ENCODE results near the gene ITGA11.

Gene ITGA11

DNA sequence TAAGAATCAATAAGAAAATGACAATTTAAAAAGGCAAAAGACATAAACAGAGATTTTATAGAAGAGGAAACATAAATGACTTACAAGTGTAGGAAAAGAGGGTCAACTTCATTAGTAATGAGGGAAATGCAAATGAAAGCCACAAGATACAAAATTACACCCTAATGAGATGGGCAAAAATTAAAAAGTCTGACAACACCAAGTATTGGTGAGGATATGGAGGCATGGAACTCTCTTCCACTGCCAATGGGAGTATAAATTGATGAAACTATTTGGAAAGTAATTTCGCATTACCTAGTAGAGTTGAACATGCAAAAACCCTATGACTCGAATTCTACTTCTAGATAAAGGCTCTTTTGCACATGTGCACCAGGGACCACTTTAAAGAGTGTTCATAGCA lies 28.2 kb upstream of the ITGA11 start:
- no peak for DNase-seq
- in situ Hi-C loops (cut with HindIII; ENCODE audit: low pct_ligation_motif_present, low pct_unique_long_range_greater_than_20kb, low sequenced_read_pairs) = no loop called here

DNA sequence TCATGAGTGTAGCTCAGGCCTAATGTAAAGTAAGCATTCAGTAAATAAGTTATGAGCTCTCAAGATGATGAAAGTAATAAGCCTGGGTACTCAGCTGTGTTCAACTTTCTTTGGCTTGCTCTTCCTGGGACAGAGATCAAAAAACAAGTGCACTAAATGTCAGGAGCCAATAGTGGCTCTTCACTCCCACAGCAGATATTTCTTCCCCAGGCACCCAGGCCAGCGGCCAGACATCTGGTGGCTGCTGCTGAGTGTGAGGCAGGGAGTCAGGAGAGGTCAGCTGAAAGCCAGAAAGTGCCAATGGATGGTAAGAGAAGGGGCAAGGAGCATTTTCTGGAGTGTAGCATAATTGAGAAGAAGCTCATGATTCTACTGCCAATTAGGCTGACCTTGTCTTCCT lies 18.2 kb upstream of the ITGA11 start:
- DNase-seq = no peak
- in situ Hi-C loops (cut with HindIII; ENCODE audit: low pct_ligation_motif_present, low pct_unique_long_range_greater_than_20kb, low sequenced_read_pairs) = no loop called here

DNA sequence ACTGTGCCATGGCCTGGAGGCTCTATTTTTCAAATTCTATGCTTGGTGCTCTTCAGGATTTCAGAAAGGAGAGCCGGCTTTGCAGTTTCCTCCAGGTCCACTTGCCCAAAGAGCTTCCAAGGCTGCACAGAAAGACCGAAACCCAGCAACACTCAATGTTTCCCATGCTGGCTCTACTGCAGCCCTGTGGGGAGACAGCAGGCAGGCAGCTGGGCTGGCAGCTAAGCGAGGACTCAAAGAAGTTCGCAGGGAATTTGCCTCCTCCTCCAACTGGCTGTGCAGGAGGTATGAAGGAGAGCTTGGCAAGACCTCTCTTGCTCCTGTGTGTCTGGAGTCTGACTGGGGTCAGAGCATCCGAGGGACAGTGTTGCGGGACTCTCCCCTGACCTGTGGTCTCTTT lies 17.4 kb upstream of the ITGA11 start:
- DNase-seq = no peak
- in situ Hi-C loops (cut with HindIII; ENCODE audit: low pct_ligation_motif_present, low pct_unique_long_range_greater_than_20kb, low sequenced_read_pairs) = no loop called here

DNA sequence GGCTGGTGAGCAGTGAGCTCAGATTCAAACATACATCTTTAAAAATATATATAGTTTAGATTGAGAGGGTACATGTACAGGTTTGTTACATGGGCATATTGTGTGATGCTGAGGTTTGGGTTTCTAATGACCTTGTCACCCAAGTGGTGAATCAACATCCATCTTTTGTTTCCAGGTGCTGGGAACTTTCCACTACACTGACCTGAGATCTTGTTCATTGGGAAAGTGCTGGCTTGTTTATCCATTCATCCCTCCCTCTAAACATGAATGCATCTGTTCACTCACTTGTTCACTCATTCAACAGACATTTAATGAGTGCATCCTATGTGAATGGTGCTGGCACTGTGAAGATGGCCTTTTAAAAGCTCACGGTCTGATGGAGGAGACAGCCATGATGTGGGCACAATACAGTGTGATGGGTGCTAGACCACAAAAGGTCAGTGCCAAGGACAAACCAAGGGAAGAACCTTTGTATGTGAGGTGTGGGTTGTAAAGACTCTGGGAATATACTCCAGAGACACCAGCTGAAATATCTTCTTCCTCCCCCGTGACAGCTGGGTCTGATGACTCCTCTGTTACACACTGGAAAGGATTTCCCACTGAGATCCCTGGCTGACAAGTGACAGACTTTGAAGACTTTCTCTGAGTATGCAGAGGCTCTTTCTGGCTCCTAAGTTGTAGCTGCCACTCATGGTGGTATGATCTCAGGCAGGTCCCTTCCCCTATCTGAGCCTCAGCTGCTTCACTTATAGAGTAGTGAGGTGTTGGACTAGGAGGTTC lies 16.2 kb upstream of the ITGA11 start:
- DNase-seq = no peak
- in situ Hi-C loops (cut with HindIII; ENCODE audit: low pct_ligation_motif_present, low pct_unique_long_range_greater_than_20kb, low sequenced_read_pairs) = no loop called here

DNA sequence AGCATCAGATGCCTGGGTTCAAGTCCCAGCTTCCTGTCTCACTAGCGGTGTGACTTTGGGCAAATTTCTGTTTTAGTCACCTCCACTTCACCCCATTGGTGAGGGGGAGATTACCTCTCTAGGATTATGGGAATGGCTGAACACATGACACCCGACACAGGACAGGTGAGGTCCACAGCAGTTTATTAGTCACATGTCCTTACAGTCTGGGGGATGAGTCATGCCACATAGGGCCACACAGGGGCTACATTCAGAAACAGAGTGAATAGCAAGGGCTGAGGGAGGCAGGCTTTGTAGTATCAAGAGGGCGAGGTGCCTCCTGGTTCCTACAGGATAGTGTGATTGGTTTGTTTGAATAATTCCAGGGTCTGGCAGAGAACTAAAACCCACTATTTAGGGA lies 15.2 kb upstream of the ITGA11 start:
- no peak for DNase-seq
- in situ Hi-C loops (cut with HindIII; ENCODE audit: low pct_ligation_motif_present, low pct_unique_long_range_greater_than_20kb, low sequenced_read_pairs) = no loop called here

DNA sequence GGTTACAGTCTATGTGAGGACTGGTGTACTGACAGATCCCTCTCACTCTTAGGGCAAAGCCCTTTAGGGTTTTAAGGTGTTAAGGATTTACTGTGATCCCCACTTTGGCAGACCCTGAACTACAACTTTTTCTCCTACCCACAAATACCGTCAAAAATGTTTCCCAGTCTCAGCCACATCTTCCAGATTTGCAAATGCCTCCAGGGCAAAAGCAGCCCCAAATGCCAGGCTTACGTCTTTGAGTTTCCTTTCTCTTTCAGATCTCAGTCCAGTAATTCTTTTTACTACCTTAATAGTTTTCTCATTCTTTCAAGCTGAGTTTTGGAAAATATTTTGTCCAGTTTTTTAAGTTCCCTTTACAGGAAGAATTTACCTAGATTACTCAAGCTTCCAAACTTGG lies 13.4 kb upstream of the ITGA11 start:
- in situ Hi-C loops (cut with HindIII; ENCODE audit: low pct_ligation_motif_present, low pct_unique_long_range_greater_than_20kb, low sequenced_read_pairs) = no loop called here
- DNase-seq = no peak

DNA sequence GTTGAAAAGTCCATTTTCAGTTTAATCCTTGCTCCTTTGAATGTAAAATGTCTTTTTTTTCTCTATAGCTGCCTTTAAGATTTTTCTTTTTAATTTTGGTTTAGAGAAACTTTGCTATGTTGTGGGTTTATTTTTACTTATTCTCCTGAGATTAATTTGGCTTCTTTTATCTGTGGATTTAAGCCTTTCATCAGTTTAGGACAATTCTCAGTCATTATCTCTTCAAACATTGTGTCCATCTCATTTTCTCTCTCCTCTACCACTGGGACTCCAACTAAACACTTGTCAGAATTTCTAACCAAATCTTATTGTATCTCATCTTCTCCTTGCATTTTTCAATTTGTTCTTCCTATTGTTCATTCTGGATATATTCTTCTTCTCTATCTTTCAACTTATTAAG lies 12.4 kb upstream of the ITGA11 start:
- DNase-seq = no peak
- in situ Hi-C loops (cut with HindIII; ENCODE audit: low pct_ligation_motif_present, low pct_unique_long_range_greater_than_20kb, low sequenced_read_pairs) = no loop called here

DNA sequence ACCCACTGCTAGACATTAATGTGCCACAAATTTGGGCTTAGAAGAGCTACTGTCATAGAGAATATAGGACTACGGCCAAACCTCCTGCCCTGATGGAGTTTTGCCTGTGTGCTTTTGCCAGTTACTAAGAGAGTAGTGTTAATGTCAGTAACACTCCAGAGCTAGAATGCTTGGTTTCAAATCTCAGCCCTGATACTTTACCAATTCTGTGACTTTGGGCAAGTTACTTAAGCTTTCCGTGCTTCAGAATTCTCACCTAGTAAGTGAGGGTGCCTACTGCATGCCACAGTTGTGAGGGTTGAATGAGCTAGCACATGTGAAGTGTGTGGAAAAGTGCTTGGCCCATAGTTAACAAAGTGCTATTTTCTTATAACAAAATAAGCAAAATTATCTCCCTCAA lies 10.9 kb upstream of the ITGA11 start:
- in situ Hi-C loops (cut with HindIII; ENCODE audit: low pct_ligation_motif_present, low pct_unique_long_range_greater_than_20kb, low sequenced_read_pairs) = no loop called here
- DNase-seq = no peak

DNA sequence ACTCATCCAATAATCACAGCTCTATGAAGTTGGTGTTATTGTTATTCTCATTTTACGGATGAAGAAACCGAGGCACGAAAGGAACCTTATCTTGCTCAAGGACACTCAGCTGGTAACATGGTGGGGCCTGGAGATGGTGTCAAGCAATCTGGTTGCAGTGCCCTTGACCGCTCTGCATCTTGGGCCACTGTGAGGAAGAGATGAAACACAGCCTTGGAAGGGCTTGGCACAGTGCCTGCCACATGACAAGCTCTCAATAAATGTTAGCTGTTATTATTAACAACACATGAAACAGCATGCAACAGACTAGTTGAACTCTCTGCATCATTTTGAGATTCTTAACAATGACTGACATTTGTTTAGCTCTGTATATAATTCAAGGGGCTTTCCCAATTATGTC lies 10.1 kb upstream of the ITGA11 start:
- no peak for DNase-seq
- in situ Hi-C loops (cut with HindIII; ENCODE audit: low pct_ligation_motif_present, low pct_unique_long_range_greater_than_20kb, low sequenced_read_pairs) = no loop called here

DNA sequence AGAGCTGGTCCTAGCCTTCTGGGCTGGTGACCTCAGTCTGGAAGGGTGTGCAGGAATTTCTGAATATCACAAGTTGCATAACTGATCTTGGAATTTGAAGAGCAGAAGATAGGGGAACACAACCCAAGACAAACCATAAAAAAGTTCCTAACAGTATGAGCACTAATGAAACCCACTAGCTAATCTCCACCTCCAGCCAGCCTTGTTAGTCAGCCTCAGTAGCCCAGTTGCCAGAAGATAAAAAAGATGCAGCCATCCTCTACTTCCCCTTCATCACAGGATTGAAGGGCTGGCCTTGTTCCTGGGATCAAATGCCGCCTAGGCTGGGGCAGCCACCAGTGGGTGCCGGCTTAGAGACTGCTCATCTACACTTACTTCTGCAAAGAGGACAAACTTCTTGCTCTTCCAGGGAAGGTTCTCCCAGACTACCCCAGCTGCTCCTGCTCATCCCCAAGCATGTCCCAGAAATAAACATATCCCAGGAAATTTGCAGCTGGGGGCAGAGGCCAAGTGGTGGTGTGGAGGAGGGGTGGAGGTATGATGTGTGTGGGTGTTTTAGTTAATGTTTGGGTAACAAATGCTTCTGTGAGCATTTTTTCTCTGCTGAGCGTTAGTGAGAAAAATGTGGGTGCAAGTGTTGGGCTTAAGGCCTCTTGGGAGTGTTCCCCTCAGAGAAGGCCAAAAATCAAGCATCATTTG lies 9.2 kb upstream of the ITGA11 start:
- DNase-seq = no peak
- in situ Hi-C loops (cut with HindIII; ENCODE audit: low pct_ligation_motif_present, low pct_unique_long_range_greater_than_20kb, low sequenced_read_pairs) = no loop called here

DNA sequence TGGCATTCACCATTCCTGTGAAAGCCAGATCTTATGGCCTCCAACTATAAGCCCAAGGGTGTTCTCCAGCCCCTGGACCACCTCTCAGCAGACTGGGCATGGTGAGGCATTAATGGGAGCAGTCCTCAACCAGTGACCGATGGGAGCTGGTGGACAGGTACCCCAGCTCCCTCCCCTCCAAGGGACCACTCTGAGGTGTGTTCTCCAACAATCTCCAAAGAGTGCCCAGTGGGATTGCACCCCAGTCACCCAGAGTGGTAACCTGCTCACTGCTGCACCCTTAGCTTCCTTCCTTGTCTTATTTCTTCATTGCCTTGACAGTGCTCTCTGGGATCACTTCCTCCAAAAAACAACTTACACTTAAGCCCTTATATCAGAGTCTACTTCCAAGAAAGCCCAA lies 8.2 kb upstream of the ITGA11 start:
- in situ Hi-C loops (cut with HindIII; ENCODE audit: low pct_ligation_motif_present, low pct_unique_long_range_greater_than_20kb, low sequenced_read_pairs) = no loop called here
- DNase-seq = no peak

DNA sequence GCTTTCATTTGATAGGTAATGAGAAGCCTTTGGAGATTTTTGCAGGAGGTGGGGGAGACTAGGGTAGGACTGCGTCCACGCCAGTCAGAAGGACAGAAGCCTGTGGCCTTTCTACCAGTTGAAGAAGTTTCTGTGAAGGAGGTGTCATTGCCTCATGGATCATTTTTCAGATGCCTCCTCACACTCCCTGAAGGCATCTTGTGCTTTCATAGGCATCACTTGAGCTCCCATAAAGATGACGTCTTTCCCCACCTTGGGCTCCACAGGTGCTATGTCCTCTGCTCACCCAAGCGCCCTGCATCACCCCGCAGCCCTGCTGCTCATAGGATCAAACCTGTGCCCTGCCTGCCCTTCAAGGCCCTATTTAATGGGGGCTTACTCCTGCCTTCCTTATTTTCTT lies 7.5 kb upstream of the ITGA11 start:
- DNase-seq = no peak
- in situ Hi-C loops (cut with HindIII; ENCODE audit: low pct_ligation_motif_present, low pct_unique_long_range_greater_than_20kb, low sequenced_read_pairs) = no loop called here

DNA sequence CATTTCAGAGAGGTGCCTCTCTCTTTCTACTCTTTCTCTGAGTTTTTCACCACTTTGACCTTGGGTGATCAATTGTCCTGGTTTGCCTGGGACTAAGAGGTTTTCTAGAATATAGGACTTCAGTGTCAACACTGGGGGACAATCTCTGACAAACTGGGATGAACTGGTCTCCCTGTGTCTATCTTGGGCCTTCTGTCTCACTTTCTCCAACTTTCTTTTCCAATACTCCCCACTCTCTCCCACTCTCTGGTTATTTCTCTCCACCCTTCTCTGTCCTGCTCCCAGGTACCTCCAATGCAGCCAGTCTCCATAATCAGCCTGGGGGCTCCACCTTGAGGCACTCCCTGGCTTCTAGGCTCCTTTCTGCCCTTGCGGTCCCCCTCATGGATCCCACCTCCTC lies 4.7 kb upstream of the ITGA11 start:
- no peak for DNase-seq
- in situ Hi-C loops (cut with HindIII; ENCODE audit: low pct_ligation_motif_present, low pct_unique_long_range_greater_than_20kb, low sequenced_read_pairs) = no loop called here

DNA sequence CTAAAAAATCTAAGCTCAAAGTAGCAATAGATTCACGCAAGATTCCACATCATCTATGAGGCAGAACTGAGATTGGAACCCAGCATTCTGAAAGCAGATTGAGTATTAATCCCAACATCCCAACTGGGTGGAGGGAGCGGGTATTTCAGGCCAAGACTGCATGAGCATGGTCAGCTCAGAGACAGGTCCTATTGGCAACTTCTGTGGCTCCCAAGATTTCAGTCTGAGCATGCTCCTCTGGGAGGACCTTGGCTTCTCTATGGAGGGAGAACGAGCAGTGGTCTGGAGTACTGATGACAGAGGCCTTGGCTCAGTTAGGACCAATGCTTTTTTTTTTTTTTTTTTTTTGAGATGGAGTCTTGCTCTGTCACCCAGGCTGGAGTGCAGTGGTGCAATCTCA lies 4.0 kb upstream of the ITGA11 start:
- DNase-seq = no peak
- in situ Hi-C loops (cut with HindIII; ENCODE audit: low pct_ligation_motif_present, low pct_unique_long_range_greater_than_20kb, low sequenced_read_pairs) = no loop called here

DNA sequence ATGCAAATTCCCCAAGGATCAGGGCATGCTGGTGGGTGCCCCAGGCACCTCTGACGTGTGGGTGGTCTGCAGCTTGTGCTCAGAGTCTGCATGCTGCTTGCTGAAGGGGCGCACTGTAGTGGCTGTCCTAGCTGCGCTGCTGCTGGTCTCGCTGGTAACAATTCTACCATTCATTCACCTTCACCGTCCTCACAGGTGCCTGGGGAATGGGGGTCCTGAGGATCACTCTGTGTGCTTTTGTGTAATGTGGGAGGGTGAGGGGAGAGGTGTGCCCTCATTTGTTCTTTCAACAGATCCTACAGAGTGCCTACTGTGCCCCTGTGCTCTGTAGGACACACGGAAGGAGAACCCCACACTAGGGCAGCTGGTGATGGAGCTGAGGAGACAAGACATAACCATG lies 2.1 kb upstream of the ITGA11 start:
- in situ Hi-C loops (cut with HindIII; ENCODE audit: low pct_ligation_motif_present, low pct_unique_long_range_greater_than_20kb, low sequenced_read_pairs) = no loop called here

DNA sequence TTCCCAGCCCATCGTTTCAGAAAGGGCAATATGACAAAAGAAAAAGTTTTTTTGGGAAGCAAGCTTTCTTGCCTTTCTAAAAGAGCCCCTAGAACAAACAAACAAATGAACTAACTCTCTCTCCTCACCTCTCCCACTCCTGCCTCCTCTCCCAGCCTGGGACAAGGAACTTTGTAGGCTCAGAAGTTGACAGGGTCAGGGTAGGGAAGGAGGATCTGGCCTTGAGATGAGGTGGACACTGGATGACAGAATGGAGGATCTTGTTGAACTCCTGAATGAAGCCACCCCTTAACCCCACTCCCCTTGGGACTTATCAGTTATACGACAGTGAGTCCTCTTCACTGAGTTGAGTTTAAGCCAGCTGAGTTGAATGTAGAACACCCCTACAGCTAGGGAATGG lies 1.6 kb upstream of the ITGA11 start:
- no peak for DNase-seq
- in situ Hi-C loops (cut with HindIII; ENCODE audit: low pct_ligation_motif_present, low pct_unique_long_range_greater_than_20kb, low sequenced_read_pairs) = no loop called here

More for the DNA sequence above, 2.1 kb upstream of the ITGA11 start:
- no peak for DNase-seq

DNA sequence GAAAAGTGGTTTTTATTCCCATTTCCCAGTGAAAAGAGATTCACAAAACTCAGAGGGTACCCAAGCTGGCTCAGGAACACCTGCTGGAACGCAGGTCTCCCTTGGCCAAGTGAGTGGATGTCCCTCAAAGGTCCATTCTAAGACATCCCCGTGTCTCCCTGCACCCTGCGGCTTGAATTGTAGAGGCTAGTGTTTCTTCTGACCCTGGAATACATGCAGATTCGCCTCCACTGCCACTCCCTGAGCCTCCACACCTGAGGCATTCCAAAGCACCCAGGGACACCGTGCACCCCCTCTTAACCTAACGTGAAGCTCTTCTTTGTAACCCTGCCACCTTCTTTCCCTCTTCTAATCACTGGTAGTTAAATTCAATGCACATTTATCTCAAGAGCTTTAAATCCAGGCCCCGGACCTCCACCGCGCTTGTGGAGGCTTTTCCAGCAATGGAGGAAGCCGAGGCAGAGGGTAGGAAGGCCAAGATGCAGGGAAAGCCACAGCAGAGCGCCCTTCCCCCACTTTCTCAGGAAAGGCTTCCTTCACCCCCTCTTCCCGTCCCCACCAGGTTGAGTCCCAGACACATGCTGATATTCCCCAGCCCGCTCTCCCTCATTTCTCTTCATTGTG lies 590 bp upstream of the ITGA11 start:
- DNase-seq = no peak
- in situ Hi-C loops (cut with HindIII; ENCODE audit: low pct_ligation_motif_present, low pct_unique_long_range_greater_than_20kb, low sequenced_read_pairs) = no loop called here

DNA sequence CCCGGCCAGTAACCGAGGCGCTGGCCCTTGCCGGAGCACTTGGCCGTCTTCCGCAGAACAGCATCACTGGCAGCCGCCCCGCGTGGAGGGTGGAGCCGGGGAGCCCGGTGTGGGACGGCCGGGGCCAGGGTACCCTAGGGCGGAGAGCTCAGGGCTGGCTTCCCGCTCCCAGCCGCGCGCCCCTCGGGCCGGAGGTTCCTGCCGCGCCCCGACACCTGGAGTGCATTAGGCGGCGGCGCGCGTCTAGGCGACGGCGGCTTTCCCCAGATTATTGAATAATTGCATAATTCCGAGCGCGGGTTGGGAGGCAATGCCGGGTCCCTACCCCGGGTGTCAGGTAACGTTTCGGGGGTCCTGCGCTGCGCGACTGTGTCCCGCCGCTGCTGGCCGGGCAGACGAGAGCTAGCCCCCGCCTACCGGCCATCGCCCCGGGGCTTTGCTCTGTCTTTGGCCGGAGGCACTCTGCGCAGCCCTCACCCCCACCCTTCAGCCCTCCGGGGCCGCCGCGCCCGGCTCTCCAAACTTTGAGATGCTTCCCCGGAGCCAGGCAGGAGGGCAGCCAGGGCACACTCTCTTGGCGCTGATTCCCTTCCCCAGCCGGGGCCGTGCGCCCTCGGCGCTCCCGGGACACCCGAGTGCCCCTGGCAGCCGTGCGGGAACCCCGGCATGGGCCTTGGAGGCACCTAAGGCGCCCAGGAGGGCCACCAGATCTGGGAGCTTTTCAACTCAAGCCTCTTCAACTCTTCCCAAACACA lies 749 bp downstream of the ITGA11 start:
- no peak for DNase-seq
- in situ Hi-C loops (cut with HindIII; ENCODE audit: low pct_ligation_motif_present, low pct_unique_long_range_greater_than_20kb, low sequenced_read_pairs) = no loop called here

DNA sequence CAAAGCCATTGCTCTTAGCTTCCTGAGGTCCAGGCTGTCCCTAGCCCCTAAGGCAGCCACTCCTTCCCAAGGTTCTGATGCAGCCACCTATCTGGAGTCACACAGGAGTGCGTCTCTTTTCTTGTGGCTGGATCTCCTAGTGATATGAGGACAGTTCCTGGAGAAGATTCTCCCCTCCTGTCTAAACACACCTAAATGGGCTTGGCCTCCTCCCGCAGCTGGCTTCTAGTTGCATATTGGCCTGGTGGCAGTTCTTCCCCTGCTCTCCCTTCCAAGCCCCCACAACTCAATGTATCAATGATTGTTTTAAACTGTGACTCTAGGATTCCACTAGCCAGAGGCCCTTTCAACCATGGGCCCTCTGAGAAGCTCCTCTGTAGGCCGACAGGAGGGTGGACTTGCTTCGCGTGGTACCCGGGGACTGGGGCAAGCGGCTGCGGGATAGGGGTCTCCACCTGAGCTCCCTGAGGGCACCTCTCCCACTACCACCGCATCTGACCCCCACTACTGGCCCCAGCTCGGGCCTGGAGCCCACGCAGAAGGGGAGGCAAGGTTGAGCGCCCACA lies 1.4 kb downstream of the ITGA11 start:
- DNase-seq = no peak
- in situ Hi-C loops (cut with HindIII; ENCODE audit: low pct_ligation_motif_present, low pct_unique_long_range_greater_than_20kb, low sequenced_read_pairs) = no loop called here
